Colonic mucosa (tissue), 4 donors: ENCODE data around the gene IFI27L2. TPM values are rescaled to one million over a fixed set of nuclear protein-coding genes. Genes with fewer than 3 reads are reported as not detected.

Experiments used
- DNase-seq: peaks from one replicate; pipeline ENCODE4 v3.0.0-alpha.2; 2020
- H3K27ac ChIP-seq: fragments of 200-600 bp; one replicate; pipeline ENCODE4 v1.8.0; 2021
- H3K27me3 ChIP-seq: fragments of 200-600 bp; one replicate; pipeline ENCODE4 v1.8.0; 2021
- H3K36me3 ChIP-seq: fragments of 200-600 bp; one replicate; pipeline ENCODE4 v1.8.0; 2021
- H3K4me1 ChIP-seq: fragments of 200-600 bp; one replicate; pipeline ENCODE4 v1.8.0; 2021; ENCODE audit warnings: mild to moderate bottlenecking
- H3K4me3 ChIP-seq: fragments of 200-600 bp; one replicate; pipeline ENCODE4 v1.8.0; 2021
- H3K9ac ChIP-seq, 2 donors: one replicate each; pipeline ENCODE4 v1.7.0; 2013; ENCODE audit warnings: control low read depth in 2 of 2, low read depth in 2 of 2, low read length in 2 of 2
- H3K9me3 ChIP-seq: fragments of 200-600 bp; one replicate; pipeline ENCODE4 v1.8.0; 2021
- intact Hi-C: fragments of 100-400 bp; cut with DNase I; formaldehyde crosslinking; loops from one replicate; pipeline ENCODE4 v1.14.1; 2022
- total RNA-seq, 2 donors: library from RNA; stranded (reverse); fragmentation: NEBNext Ultra II Directional in 1 of 2; extraction: Animal tissue kit (Norgen Biotek cat#: 25700) in 1 of 2; gene quantifications; one replicate each; pipeline ENCODE4 v1.2.1, GENCODE V29; 2021
- TF ChIP-seq, protein P1 (sequence below): fragments of 200-600 bp; IDR thresholded peaks from one replicate; pipeline ENCODE4 v1.8.0; 2022; ENCODE audit warnings: antibody characterized with exemption, mild to moderate bottlenecking
- donor health status: healthy.
- donor health status: DM: no; HTN: no; CAD: no.
- donor health status: DM: no; HTN: no; CAD: no.

Gene IFI27L2
- total RNA-seq, 2 donors from 2014 or later, result 27.6 to 51.4 TPM

GRCh38 chr14:94097091-94097490 lies 32.3 kb downstream of the IFI27L2 start:
- Histone ChIP-seq H3K4me3 (no peak overlapping the region), H3K36me3 (no peaks in the 10 kb centered on the region), H3K9me3 (no peaks in the 10 kb centered on the region), H3K9ac (no peak overlapping the region), H3K4me1 (no peaks in the 10 kb centered on the region), H3K27ac (no peak overlapping the region), H3K27me3 (no peaks in the 10 kb centered on the region)
- TF ChIP-seq, protein P1, sequence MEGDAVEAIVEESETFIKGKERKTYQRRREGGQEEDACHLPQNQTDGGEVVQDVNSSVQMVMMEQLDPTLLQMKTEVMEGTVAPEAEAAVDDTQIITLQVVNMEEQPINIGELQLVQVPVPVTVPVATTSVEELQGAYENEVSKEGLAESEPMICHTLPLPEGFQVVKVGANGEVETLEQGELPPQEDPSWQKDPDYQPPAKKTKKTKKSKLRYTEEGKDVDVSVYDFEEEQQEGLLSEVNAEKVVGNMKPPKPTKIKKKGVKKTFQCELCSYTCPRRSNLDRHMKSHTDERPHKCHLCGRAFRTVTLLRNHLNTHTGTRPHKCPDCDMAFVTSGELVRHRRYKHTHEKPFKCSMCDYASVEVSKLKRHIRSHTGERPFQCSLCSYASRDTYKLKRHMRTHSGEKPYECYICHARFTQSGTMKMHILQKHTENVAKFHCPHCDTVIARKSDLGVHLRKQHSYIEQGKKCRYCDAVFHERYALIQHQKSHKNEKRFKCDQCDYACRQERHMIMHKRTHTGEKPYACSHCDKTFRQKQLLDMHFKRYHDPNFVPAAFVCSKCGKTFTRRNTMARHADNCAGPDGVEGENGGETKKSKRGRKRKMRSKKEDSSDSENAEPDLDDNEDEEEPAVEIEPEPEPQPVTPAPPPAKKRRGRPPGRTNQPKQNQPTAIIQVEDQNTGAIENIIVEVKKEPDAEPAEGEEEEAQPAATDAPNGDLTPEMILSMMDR, result no peak
- intact Hi-C loops, result no loop called here
- no peak for DNase-seq

DNA sequence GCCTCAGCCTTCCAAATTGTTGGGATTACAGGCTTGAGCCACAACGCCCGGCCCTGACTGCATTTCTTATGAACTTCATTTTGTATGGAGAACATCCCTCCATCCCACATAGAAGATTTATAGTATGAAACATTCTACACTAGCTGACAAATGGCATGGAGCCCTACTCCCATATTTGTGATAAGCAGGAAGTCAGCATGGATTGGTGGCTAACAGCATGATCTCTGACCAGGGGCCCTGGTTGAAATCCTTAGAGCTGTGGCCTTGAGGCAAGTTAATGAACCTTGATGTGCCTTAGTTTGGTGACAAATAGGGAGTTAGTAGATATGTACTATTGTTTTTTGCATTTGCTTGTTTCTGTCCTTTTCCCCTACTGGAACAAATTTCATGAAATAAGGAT lies 36.0 kb downstream of the IFI27L2 start:
- Histone ChIP-seq H3K27ac (no peak overlapping the region), H3K9me3 (no peaks in the 10 kb centered on the region), H3K36me3 (no peaks in the 10 kb centered on the region), H3K27me3 (no peaks in the 10 kb centered on the region), H3K4me1 (no peaks in the 10 kb centered on the region), H3K9ac (no peak overlapping the region), H3K4me3 (no peak overlapping the region)
- intact Hi-C loops, result no loop called here
- TF ChIP-seq, protein P1, result no peak
- no peak for DNase-seq

- Histone ChIP-seq H3K36me3 (no peaks in the 10 kb centered on the region), H3K9ac (no peak overlapping the region), H3K9me3 (no peaks in the 10 kb centered on the region), H3K4me3 (no peak overlapping the region), H3K27me3 (no peaks in the 10 kb centered on the region), H3K27ac (no peak overlapping the region), H3K4me1 (no peaks in the 10 kb centered on the region)
- intact Hi-C loops, result no loop called here
- DNase-seq, result no peak
- TF ChIP-seq, protein P1, result no peak
Observed at GRCh38 chr14:94089479-94089878, 39.9 kb downstream of the IFI27L2 start.

DNA sequence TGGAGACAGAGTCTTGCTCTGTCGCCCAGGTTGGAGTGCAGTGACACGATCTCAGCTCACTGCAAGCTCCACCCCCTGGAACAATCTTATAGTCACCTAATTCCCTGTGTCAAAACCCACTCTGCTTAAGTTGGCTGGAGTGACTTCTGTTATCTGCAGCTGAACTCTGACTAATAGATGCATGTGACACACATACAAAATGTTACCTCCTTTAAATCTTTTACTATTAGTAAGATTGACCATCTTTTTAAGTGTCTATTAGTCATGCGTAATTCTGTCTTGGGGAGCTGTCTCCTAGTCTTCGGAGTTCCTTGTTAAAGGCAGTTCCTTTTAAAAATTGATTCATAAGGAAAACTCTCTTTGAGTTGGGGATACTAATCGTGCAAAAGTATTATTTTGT lies 40.9 kb downstream of the IFI27L2 start:
- H3K9me3 ChIP-seq, result no peaks in the 10 kb centered on the region
- no peak overlapping the region for H3K4me3 ChIP-seq
- TF ChIP-seq, protein P1, result no peak
- H3K4me1 ChIP-seq, result no peaks in the 10 kb centered on the region
- H3K36me3 ChIP-seq, result no peaks in the 10 kb centered on the region
- no peaks in the 10 kb centered on the region for H3K27me3 ChIP-seq
- DNase-seq, result no peak
- no peak overlapping the region for H3K9ac ChIP-seq
- H3K27ac ChIP-seq, result no peak overlapping the region
- intact Hi-C loops, result no loop called here

DNA sequence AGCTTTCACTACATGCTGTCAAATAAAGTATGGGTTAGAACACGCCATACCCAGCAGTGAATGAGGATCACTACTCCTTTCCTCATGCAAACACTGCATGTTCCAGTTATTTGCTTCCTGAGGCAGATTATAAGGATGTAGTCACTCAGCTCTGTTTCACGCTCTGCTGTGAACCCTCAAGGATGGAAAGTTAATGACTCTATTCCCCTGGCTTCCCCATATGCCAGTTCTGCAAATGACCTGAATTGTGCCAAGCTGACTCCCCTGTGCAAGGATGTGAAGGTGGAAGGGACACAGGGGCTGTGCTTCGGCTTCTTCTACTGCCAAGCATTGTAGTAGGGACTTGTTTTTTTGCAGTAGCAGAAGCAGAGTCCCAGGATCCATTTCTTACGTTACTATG lies 41.5 kb downstream of the IFI27L2 start:
- DNase-seq, result no peak
- intact Hi-C loops, result no loop called here
- no peak overlapping the region for H3K9ac ChIP-seq
- no peaks in the 10 kb centered on the region for H3K4me1 ChIP-seq
- H3K9me3 ChIP-seq, result no peaks in the 10 kb centered on the region
- TF ChIP-seq, protein P1, result no peak
- no peaks in the 10 kb centered on the region for H3K27me3 ChIP-seq
- H3K4me3 ChIP-seq, result no peak overlapping the region
- H3K27ac ChIP-seq, result no peak overlapping the region
- no peaks in the 10 kb centered on the region for H3K36me3 ChIP-seq

DNA sequence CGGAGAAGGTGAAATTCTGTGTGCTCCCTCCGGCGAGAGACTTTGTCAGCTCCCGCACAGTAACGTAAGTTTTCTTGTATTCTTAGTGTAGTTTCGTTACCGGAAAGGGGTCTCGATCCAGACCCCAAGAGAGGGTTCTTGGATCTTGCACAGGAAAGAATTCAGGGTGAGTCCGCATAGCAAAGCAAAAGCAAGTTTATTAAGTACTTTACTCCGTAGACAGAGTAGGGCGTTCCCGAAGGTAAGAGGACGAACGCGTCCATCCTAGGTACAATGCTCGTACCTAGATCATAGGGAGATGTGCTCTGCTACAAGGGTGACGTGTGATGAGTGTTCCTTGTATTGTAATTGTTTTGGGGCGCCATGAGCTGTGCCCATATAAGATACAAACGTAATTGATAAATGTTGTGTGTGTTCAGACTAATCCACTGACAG lies 48.0 kb downstream of the IFI27L2 start:
- peak overlapping the region; percentile 90 for H3K27ac ChIP-seq
- DNase-seq, result no peak
- H3K9ac ChIP-seq, result peak overlapping the region; percentile 55 to 94
- H3K4me1 ChIP-seq, result peaks cover 20% of the 10 kb centered on the region
- H3K4me3 ChIP-seq, result peak overlapping the region; percentile 99
- TF ChIP-seq, protein P1, result no peak
- no peaks in the 10 kb centered on the region for H3K27me3 ChIP-seq
- H3K9me3 ChIP-seq, result no peaks in the 10 kb centered on the region
- intact Hi-C loops, result no loop called here
- H3K36me3 ChIP-seq, result no peaks in the 10 kb centered on the region
